HG03025 (cell line): ENCODE data around the gene AGBL4.

Source experiments
- ATAC-seq: cut with Tn5 transposase; IDR thresholded peaks from one replicate; pipeline ENCODE4 v1.9.1; 2021; ENCODE audit warnings: mild to moderate bottlenecking, moderate library complexity; ENCODE audit not compliant: unreplicated experiment, low FRiP score

The AGBL4 gene

DNA sequence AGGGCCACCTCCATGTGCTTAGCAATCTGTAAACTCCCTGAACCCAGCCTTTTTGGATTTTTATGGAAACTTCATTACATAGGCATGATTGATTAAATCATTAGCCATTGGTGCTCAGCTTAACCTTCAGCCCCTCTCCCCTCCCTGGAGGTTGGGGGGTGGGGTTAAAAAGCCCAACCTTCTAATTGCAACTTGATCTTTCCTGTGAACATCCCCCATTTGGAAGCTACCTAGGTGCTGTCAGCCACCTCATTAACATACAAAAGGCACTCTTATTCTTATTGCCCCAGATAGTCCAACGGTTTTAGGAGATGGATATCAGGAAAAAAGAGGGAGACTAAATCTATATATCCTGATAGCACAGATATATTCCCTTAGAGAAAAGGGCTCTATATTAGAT is 823.0 kb downstream of the AGBL4 start:
- no peak for ATAC-seq

- no peak for ATAC-seq
Observed at GRCh38 chr1:49199564-49199963, 824.2 kb downstream of the AGBL4 start.

DNA sequence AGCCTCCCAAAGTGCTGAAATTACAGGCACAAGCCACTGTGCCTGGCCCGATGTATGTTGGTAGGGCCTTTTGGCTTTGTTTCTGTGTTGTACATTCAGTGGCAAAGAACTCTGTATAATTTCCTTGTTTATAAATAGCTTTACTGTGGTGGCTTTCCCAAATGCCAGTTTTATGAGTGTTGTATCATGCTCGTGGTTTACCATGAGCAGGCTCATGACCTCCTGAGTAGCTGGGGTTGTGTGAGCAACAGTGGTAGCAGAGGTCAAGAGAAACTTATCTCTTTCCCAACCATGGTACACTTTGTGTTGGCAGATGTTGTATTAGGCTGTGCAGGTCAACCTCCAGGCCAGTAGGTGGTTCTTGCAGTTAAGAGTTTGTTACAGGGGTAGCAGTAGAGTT is 826.7 kb downstream of the AGBL4 start:
- ATAC-seq: no peak

DNA sequence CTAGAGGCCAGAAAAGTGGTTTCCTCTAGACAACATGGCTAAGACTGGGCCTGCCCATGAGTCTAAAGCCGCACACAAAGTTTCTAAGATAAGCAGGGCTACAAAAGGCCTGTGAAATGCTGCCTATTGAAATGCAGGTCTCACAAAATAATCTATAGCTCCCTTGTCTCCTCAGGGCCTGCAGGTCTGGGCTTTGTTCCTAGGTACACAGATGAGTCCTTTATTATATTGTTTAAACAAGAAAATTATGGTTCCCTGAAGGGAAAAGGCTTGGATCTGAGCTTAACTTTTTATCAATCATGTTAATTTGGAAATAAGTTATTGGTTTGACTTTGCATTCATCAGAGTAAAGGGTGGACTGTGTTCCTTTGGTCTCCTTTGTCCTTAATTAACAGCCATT is 833.6 kb downstream of the AGBL4 start:
- no peak for ATAC-seq

- ATAC-seq: no peak
Observed at GRCh38 chr1:49187056-49187455, 836.7 kb downstream of the AGBL4 start.

DNA sequence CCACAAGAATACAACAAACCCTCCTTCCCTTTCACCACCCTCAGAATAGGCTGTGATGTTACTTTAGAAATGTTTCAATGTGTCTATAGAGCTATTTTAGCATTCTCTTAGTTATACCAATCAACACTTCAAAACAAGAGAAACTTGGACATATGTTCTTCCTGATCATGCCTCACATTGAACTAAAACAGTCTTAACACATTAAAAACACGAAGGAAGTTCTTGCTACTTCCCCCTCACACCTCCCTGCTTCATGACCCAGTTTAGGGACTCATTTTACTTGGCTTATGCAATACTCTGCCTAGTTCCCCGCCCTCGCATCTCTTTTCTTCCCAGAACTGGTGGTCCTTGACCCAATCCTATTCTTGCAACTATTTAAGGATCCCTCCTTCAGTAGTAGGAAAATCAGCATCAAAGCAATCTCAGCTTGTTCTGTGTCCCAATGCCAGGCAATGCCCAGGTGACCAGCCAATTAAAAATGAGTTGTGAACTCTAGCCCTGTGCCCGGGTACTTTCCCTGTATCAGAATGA is 838.2 kb downstream of the AGBL4 start:
- no peak for ATAC-seq

- no peak for ATAC-seq
Observed at GRCh38 chr1:49183489-49183888, 840.3 kb downstream of the AGBL4 start.

DNA sequence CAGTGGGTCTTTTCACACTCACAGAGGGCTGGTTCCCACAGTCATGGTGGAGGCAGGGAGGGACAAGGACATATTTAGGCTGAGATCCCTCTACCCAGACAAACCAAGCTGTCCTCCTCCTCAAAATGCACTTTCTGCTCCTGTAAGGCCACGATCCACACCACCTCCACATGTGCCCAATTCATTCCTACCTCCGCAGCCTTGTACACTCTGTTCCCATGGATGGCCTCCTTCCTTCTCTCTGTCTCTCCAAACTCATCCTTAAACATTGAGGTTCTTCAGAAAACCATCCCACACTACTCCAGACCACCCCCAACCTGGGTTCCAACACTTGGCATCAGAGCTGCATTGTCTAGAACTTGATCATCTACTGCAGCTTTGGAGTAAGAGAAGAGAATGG is 842.7 kb downstream of the AGBL4 start:
- ATAC-seq: no peak

GRCh38 chr1:49171941-49172593 is 851.7 kb downstream of the AGBL4 start:
- ATAC-seq: no peak

DNA sequence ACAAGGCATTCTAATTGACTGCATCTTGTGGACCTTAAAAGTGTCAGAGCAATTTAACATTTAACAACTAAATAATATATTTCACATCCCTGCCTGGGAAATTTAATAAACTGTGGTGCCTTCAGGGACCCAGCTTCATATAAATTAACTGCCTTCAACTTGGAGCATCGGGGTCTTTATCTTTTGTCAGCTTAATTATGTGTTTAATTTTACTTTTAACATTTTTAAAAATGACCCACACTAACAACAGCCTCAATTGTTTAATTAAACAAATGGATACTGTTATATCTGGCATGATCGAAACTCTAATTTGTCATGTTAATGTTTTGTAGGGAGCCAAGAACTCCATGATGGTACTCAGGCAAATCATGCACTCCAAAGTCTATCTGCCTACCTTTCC is 857.7 kb downstream of the AGBL4 start:
- no peak for ATAC-seq

DNA sequence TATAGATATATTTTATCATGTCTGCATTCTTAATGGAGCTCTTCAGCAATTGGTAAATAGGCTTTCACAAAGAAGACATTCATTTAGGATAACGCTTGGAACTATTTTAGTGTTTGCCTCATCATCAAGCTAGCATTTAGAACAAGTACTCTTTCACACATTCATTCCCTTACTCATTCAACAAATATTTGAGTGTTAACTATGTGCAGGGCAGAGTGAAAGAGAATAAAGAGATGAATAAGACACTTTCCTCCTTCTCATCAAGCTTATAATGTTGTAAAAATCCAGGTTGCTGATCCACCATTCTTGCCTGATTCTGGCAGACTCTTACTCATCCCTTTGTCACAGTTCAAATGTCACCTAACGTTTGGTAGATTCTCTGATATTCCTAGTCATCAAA is 860.7 kb downstream of the AGBL4 start:
- ATAC-seq: no peak

- ATAC-seq: no peak
Observed at GRCh38 chr1:49160677-49161076, 863.1 kb downstream of the AGBL4 start.

- ATAC-seq: no peak
Observed at GRCh38 chr1:49136738-49137251, 887.0 kb downstream of the AGBL4 start.

- ATAC-seq: no peak
Observed at GRCh38 chr1:49125746-49126145, 898.0 kb downstream of the AGBL4 start.

- no peak for ATAC-seq
Observed at GRCh38 chr1:49111931-49112330, 911.8 kb downstream of the AGBL4 start.

GRCh38 chr1:49106445-49106844 is 917.3 kb downstream of the AGBL4 start:
- ATAC-seq: no peak

DNA sequence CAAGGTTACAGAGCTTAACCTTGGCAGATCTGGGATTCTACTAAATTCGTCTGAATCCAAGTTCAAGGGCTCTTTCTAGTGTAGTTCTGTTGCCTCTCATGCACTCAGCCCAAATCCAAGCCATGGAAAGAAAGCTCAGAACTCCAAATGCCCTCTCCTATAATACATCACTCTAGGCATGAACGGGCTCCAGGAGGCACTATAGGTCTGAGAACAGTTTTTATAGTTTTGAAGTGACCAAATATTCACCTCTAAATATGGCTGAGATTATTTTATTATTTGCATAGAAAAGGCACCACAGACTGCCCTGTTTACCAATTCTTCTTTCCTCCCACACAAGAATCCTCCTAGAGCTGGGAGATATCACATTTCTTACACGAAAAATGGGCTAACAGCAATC is 919.2 kb downstream of the AGBL4 start:
- no peak for ATAC-seq

DNA sequence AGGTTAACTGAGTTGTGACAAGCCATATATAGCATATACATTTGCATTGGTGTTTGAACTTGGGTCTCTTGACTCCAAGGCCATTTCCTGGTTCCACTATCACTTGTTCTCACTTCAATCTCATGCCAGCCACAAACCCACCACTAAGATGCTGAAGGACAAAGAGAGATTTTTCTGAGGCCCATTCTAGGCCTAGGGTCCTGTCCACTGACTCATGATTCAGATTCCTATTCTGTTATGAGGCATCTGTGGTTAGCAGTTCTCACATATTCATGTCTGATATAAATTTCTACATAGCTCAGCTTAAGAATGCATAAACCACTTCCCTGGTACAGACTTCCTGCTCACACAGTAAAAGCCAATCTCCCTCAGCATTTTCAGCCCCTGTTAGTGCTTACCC is 921.0 kb downstream of the AGBL4 start:
- no peak for ATAC-seq

GRCh38 chr1:49098866-49099265 is 924.9 kb downstream of the AGBL4 start:
- ATAC-seq: no peak

DNA sequence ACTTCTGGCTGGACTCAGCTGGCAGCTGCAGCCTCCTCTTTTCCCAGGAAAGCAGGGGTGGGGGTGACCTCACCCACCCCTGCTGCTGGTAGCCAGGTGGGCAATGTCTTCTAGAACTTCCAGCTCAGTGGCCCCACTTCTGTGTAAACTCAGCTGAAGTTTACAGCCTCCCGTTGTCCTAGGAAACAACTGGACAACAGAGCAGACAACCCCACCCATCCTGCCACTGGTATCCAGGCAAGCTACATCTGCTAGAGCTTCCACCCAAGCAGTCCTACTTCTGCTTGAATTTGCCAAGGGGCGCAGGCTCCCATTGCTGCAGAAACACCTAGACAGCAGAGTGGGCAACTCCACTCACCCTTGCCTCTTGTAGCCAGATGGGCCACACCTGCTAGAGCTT is 937.4 kb downstream of the AGBL4 start:
- no peak for ATAC-seq

DNA sequence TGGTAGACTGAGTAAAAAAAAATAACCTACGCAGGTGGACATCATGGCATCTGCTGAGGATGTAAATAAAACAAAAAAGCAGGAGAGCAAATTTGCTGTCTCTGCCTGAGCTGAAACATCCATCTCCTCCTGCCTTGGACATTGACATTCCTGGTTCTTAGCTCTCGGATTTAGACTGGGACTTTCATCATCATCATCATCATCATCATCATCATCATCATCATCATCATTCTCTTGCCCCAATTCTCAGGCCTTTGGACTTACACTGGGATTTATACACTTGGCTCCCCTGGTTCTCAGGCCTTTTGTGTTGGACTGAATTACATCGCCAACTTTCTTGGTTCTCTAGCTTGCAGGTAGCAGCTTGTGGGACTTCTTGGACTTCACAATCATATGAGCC is 938.7 kb downstream of the AGBL4 start:
- ATAC-seq: no peak

- ATAC-seq: no peak
Observed at GRCh38 chr1:49060766-49061165, 963.0 kb downstream of the AGBL4 start.

GRCh38 chr1:49059087-49059486 is 964.7 kb downstream of the AGBL4 start:
- ATAC-seq: no peak
